IPS-18a (cell line): Measurements from ENCODE around the gene ZNF516.

Experiments
- H3K27ac ChIP-seq: one replicate; pipeline ENCODE4 v1.5.1; 2013; ENCODE audit warnings: low read length
- H3K27me3 ChIP-seq: one replicate; pipeline ENCODE4 v1.6.1; 2013; ENCODE audit warnings: mild to moderate bottlenecking, low read length; ENCODE audit not compliant: control insufficient read depth, insufficient read depth
- H3K36me3 ChIP-seq: one replicate; pipeline ENCODE4 v1.6.1; 2013; ENCODE audit warnings: low read depth, low read length; ENCODE audit not compliant: control insufficient read depth
- H3K4me1 ChIP-seq: one replicate; pipeline ENCODE4 v1.6.1; 2013; ENCODE audit warnings: low read depth, low read length; ENCODE audit not compliant: control insufficient read depth
- H3K4me3 ChIP-seq: one replicate; pipeline ENCODE4 v1.5.1; 2013; ENCODE audit warnings: low read length
- H3K9ac ChIP-seq: one replicate; pipeline ENCODE4 v1.6.1; 2013; ENCODE audit warnings: mild to moderate bottlenecking, low read length, moderate library complexity
- H3K9me3 ChIP-seq: one replicate; pipeline ENCODE4 v1.6.1; 2013; ENCODE audit warnings: low read depth, low read length; ENCODE audit not compliant: control insufficient read depth

The ZNF516 gene

GRCh38 chr18:76391746-76392145, 103.3 kb downstream of the ZNF516 start:
- Histone ChIP-seq H3K9ac (no peak overlapping the region), H3K27me3 (no peaks in the 10 kb centered on the region), H3K36me3 (no peaks in the 10 kb centered on the region), H3K4me3 (no peak overlapping the region), H3K27ac (no peak overlapping the region), H3K4me1 (no peaks in the 10 kb centered on the region), H3K9me3 (no peaks in the 10 kb centered on the region)

GRCh38 chr18:76391038-76391437, 104.0 kb downstream of the ZNF516 start:
- no peak overlapping the region for H3K9ac ChIP-seq
- no peak overlapping the region for H3K27ac ChIP-seq
- H3K36me3 ChIP-seq, result no peaks in the 10 kb centered on the region
- H3K4me3 ChIP-seq, result no peak overlapping the region
- no peaks in the 10 kb centered on the region for H3K27me3 ChIP-seq
- H3K9me3 ChIP-seq, result no peaks in the 10 kb centered on the region
- no peaks in the 10 kb centered on the region for H3K4me1 ChIP-seq

DNA sequence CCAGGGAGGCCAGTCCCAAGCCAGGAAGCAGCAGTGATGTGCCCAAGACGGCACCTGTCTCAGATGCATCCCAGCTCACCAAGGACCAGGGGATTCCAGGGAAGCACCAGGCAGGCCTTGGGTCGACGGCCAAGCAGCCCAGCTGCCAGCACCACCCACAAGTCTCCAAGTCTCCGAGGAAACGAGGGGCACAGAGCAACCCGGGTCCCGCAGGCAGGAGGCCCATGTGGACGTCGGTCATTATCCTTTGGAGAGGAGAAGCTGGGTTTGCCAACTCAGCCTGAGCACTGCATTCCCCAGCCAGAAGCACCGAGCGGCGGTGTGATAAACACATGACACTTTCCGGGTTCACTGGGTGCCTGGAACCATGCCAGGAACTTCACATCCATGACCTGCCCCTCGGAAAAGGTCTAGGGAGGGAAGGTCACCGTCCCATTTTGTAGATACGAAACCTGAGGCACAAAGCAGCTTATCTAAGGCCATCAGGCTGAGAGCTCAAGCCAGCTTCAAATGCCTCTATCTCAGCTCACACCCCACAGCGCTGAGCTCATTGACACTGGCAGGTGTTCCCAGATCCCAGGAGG, 104.5 kb downstream of the ZNF516 start:
- Histone ChIP-seq H3K27me3 (no peaks in the 10 kb centered on the region), H3K4me1 (no peaks in the 10 kb centered on the region), H3K36me3 (no peaks in the 10 kb centered on the region), H3K27ac (no peak overlapping the region), H3K9ac (no peak overlapping the region), H3K4me3 (no peak overlapping the region), H3K9me3 (no peaks in the 10 kb centered on the region)

DNA sequence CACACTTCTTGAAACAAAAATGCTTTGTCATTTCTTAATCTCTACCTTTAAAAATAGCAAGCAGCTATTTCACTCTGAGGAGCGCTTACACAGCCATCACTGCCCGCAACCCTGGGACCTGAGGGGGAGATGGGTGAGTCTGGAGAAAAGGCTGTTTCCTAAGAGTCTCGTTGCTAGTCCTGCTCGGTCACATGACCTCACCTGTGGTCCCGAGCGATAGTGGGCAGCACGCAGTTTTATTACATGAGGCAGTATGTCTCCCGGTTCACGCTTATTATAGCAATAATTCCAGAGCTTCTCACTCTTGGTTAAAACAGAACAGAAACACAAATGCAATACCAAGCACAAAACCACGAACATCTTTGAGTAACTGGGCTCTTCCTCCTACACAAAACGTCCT, 105.3 kb downstream of the ZNF516 start:
- H3K4me3 ChIP-seq, result no peak overlapping the region
- H3K27ac ChIP-seq, result no peak overlapping the region
- H3K36me3 ChIP-seq, result no peaks in the 10 kb centered on the region
- no peak overlapping the region for H3K9ac ChIP-seq
- no peaks in the 10 kb centered on the region for H3K4me1 ChIP-seq
- H3K9me3 ChIP-seq, result no peaks in the 10 kb centered on the region
- H3K27me3 ChIP-seq, result no peaks in the 10 kb centered on the region

GRCh38 chr18:76388891-76389423, 106.1 kb downstream of the ZNF516 start:
- Histone ChIP-seq H3K36me3 (no peaks in the 10 kb centered on the region), H3K27me3 (no peaks in the 10 kb centered on the region), H3K27ac (no peak overlapping the region), H3K9me3 (no peaks in the 10 kb centered on the region), H3K9ac (no peak overlapping the region), H3K4me3 (no peak overlapping the region), H3K4me1 (no peaks in the 10 kb centered on the region)

GRCh38 chr18:76388261-76388660, 106.8 kb downstream of the ZNF516 start:
- Histone ChIP-seq H3K9me3 (no peaks in the 10 kb centered on the region), H3K4me1 (no peaks in the 10 kb centered on the region), H3K36me3 (no peaks in the 10 kb centered on the region), H3K27ac (no peak overlapping the region), H3K4me3 (no peak overlapping the region), H3K9ac (no peak overlapping the region), H3K27me3 (no peaks in the 10 kb centered on the region)

DNA sequence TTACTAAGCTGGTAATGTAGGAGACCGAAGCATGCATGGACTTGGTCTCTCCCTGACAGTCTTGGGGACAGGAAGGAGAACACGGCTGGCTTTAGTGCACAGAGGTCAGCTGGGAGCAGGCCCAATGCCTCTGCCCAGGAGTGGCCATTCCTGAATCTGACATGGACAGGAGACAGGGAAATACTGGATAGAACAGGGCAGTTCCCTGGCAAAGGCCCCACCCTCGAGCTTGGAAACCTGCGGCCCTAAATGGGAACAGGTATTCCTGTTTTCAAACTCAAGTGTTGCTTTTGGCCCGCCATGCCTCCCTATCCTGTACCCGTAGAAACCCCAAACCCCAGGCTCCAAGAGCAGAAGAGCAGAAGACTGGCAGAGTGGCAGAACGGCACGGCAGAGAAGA, 107.4 kb downstream of the ZNF516 start:
- Histone ChIP-seq H3K9ac (no peak overlapping the region), H3K4me3 (no peak overlapping the region), H3K4me1 (no peaks in the 10 kb centered on the region), H3K36me3 (no peaks in the 10 kb centered on the region), H3K27me3 (no peaks in the 10 kb centered on the region), H3K27ac (no peak overlapping the region), H3K9me3 (no peaks in the 10 kb centered on the region)

- Histone ChIP-seq H3K36me3 (no peaks in the 10 kb centered on the region), H3K27ac (no peak overlapping the region), H3K4me1 (no peaks in the 10 kb centered on the region), H3K9me3 (no peaks in the 10 kb centered on the region), H3K27me3 (no peaks in the 10 kb centered on the region), H3K4me3 (no peak overlapping the region), H3K9ac (no peak overlapping the region)
These were observed 108.2 kb downstream of the ZNF516 start for GRCh38 chr18:76386886-76387285.

GRCh38 chr18:76386071-76386470, 109.0 kb downstream of the ZNF516 start:
- Histone ChIP-seq H3K4me3 (no peak overlapping the region), H3K27me3 (no peaks in the 10 kb centered on the region), H3K9ac (no peak overlapping the region), H3K9me3 (no peaks in the 10 kb centered on the region), H3K27ac (no peak overlapping the region), H3K36me3 (no peaks in the 10 kb centered on the region), H3K4me1 (no peaks in the 10 kb centered on the region)

- Histone ChIP-seq H3K4me1 (no peaks in the 10 kb centered on the region), H3K9ac (no peak overlapping the region), H3K27ac (no peak overlapping the region), H3K4me3 (no peak overlapping the region), H3K9me3 (no peaks in the 10 kb centered on the region), H3K27me3 (no peaks in the 10 kb centered on the region), H3K36me3 (no peaks in the 10 kb centered on the region)
These were observed 109.4 kb downstream of the ZNF516 start for GRCh38 chr18:76385681-76385975.

- no peak overlapping the region for H3K4me3 ChIP-seq
- no peak overlapping the region for H3K9ac ChIP-seq
- H3K9me3 ChIP-seq, result no peaks in the 10 kb centered on the region
- no peaks in the 10 kb centered on the region for H3K27me3 ChIP-seq
- H3K36me3 ChIP-seq, result no peaks in the 10 kb centered on the region
- no peaks in the 10 kb centered on the region for H3K4me1 ChIP-seq
- H3K27ac ChIP-seq, result no peak overlapping the region
These were observed 110.0 kb downstream of the ZNF516 start for GRCh38 chr18:76384861-76385680.
